HCT116 (cell line): ENCODE results near the gene HLCS. TPM values are rescaled to one million over a fixed set of nuclear protein-coding genes. Genes with fewer than 3 reads are reported as not detected.

Experiments used
- ATAC-seq: fragments of 200-7000 bp; cut with Tn5 transposase; 2 replicates; pipeline ENCODE4 v1.9.1; 2020; ENCODE audit warnings: mild to moderate bottlenecking, moderate library complexity
- BruUV-seq: library from RNA; stranded (reverse); fragments of 400-500 nt; replicated peaks from 2 replicates; lab custom pipeline; 2021; lab: Mats Ljungman, UMichigan
- CTCF ChIA-PET: fragments of 300-600 bp; sonication (Branson Sonifier 250); formaldehyde crosslinking; loops from one replicate; lab custom pipeline; 2021; ENCODE audit warnings: antibody characterized with exemption; lab: Charles Lee
- POLR2A ChIA-PET: fragments of 300-600, 350-600 bp; sonication (Branson Sonifier 250); formaldehyde crosslinking; loops from one replicate; lab custom pipeline; 2021; ENCODE audit warnings: antibody characterized with exemption; lab: Charles Lee
- RAD21 ChIA-PET, 2 experiments: fragments of 300-600 bp; sonication (Branson Sonifier 250); formaldehyde crosslinking; loops; one replicate each; lab custom pipeline; 2023; ENCODE audit warnings: low total read pairs in 2 of 2; ENCODE audit not compliant: uncharacterized antibody in 2 of 2, unreplicated experiment in 2 of 2, low non-redundant PET in 1 of 2; lab: Charles Lee
- DNase-seq: peaks from one replicate; pipeline ENCODE4 v3.0.0-alpha.2; 2010; ENCODE audit warnings: low read depth, low spot score
- H2AFZ ChIP-seq: fragments of 200-600 bp; shearing (Covaris generic), sonication (generic); 2 replicates; pipeline ENCODE4 v1.6.1; 2017; ENCODE audit warnings: low read depth, mixed run types, mixed read lengths, antibody characterized with exemption, low read length; ENCODE audit not compliant: poor library complexity, severe bottlenecking
- H3K27ac ChIP-seq: 2 replicates; pipeline ENCODE4 v1.5.1; 2012; ENCODE audit warnings: low read depth, low read length
- H3K27me3 ChIP-seq: fragments of 200-600 bp; sonication (generic); 2 replicates; pipeline ENCODE4 v1.6.1; 2016; ENCODE audit warnings: mixed run types, low read length, mixed read lengths; ENCODE audit not compliant: insufficient read depth
- H3K36me3 ChIP-seq, 2 experiments: fragments of 200-500 bp in 1 of 2; fragments of 200-600 bp in 1 of 2; sonication (Bioruptor generic) in 1 of 2; sonication (generic) in 1 of 2; 2 replicates each; pipeline versions ENCODE4 v1.5.1 to v1.6.1; 2014 to 2016; ENCODE audit warnings: low read length in 2 of 2, inconsistent platforms in 1 of 2, mixed read lengths in 1 of 2, mixed run types in 1 of 2; ENCODE audit not compliant: insufficient read depth in 2 of 2, control insufficient read depth in 1 of 2
- H3K4me1 ChIP-seq, 2 experiments: fragments of 200-600 bp in 1 of 2; sonication (generic) in 1 of 2; 2 replicates each; pipeline versions ENCODE4 v1.5.1 to v1.6.1; 2012 to 2017; ENCODE audit warnings: low read length in 2 of 2, inconsistent platforms in 1 of 2, mild to moderate bottlenecking in 1 of 2, mixed read lengths in 1 of 2, mixed run types in 1 of 2, moderate library complexity in 1 of 2; ENCODE audit not compliant: insufficient read depth in 2 of 2, control insufficient read depth in 1 of 2
- H3K4me2 ChIP-seq: fragments of 200-600 bp; sonication (generic); 2 replicates; pipeline ENCODE4 v1.6.1; 2017; ENCODE audit warnings: mixed run types, low read length, mixed read lengths
- H3K4me3 ChIP-seq, 2 experiments: fragments of 200-600 bp in 1 of 2; sonication (generic) in 1 of 2; replicated peaks in 1 of 2; 2 replicates each; pipeline ENCODE4 v1.5.1; 2011 to 2016; ENCODE audit warnings: low read length in 2 of 2, control low read depth in 1 of 2, low read depth in 1 of 2, mild to moderate bottlenecking in 1 of 2, mixed read lengths in 1 of 2, mixed run types in 1 of 2
- H3K79me2 ChIP-seq: fragments of 200-600 bp; sonication (generic); 2 replicates; pipeline ENCODE4 v1.6.1; 2017; ENCODE audit warnings: mild to moderate bottlenecking, mixed run types, low read length, moderate library complexity, mixed read lengths; ENCODE audit not compliant: insufficient read depth
- H3K9ac ChIP-seq: fragments of 200-600 bp; sonication (generic); 2 replicates; pipeline ENCODE4 v1.6.1; 2016; ENCODE audit warnings: low read length, mixed read lengths
- H3K9me2 ChIP-seq: fragments of 200-600 bp; sonication (generic), shearing (Covaris generic); 2 replicates; pipeline ENCODE4 v1.6.1; 2017; ENCODE audit warnings: mixed run types, mild to moderate bottlenecking, moderate library complexity; ENCODE audit not compliant: insufficient read depth
- H3K9me3 ChIP-seq, 2 experiments: fragments of 200-500 bp in 1 of 2; fragments of 200-600 bp in 1 of 2; sonication (Bioruptor generic) in 1 of 2; sonication (generic) in 1 of 2; 2 replicates each; pipeline ENCODE4 v1.6.1; 2014 to 2017; ENCODE audit warnings: low read length in 2 of 2, mixed read lengths in 2 of 2, inconsistent platforms in 1 of 2, low read depth in 1 of 2, mild to moderate bottlenecking in 1 of 2, mixed run types in 1 of 2, moderate library complexity in 1 of 2; ENCODE audit not compliant: control insufficient read depth in 1 of 2, insufficient read depth in 1 of 2
- H4K20me1 ChIP-seq: fragments of 200-600 bp; sonication (generic), shearing (Covaris generic); 2 replicates; pipeline ENCODE4 v1.6.1; 2017; ENCODE audit warnings: mixed run types, mild to moderate bottlenecking, moderate library complexity; ENCODE audit not compliant: insufficient read depth
- CBX3 ChIP-seq: IDR thresholded peaks from 2 replicates; pipeline ENCODE4 v1.6.1; 2012; ENCODE audit warnings: low read depth
- EZH2 ChIP-seq: fragments of 200-600 bp; sonication (generic); IDR thresholded peaks from 2 replicates; pipeline ENCODE4 v1.6.1; 2017; ENCODE audit warnings: antibody characterized with exemption, mixed run types
- FOSL1 ChIP-seq: IDR thresholded peaks from 2 replicates; pipeline ENCODE4 v1.6.1; 2012; ENCODE audit warnings: low read depth
- JUND ChIP-seq: IDR thresholded peaks from 2 replicates; pipeline ENCODE4 v1.6.1; 2012
- MAX ChIP-seq: IDR thresholded peaks from 2 replicates; pipeline ENCODE4 v1.6.1; 2012
- POLR2AphosphoS5 ChIP-seq: IDR thresholded peaks from 2 replicates; pipeline ENCODE4 v1.6.1; 2011; ENCODE audit warnings: mild to moderate bottlenecking, low read depth, low read length, moderate library complexity
- YY1 ChIP-seq: IDR thresholded peaks from 2 replicates; pipeline ENCODE4 v1.6.1; 2011; ENCODE audit warnings: low read length, low read depth, moderate library complexity, mild to moderate bottlenecking; ENCODE audit not compliant: insufficient replicate concordance; ENCODE audit errors: extremely low read depth
- ZBTB33 ChIP-seq: IDR thresholded peaks from 2 replicates; pipeline ENCODE4 v1.6.1; 2011; ENCODE audit warnings: mild to moderate bottlenecking, low read length, moderate library complexity; ENCODE audit not compliant: insufficient replicate concordance; ENCODE audit errors: extremely low read depth
- intact Hi-C: fragments of 100-400 bp; cut with micrococcal nuclease; formaldehyde crosslinking; loops from 2 replicates; pipeline ENCODE4 v1.10.0; 2022
- total RNA-seq: library from RNA; stranded (reverse); gene quantifications from one replicate; pipeline ENCODE4 v1.2.1, GENCODE V29; 2021; ENCODE audit not compliant: unreplicated experiment

The HLCS gene
- total RNA-seq, 1 experiment from 2014 or later = 18.5 TPM

DNA sequence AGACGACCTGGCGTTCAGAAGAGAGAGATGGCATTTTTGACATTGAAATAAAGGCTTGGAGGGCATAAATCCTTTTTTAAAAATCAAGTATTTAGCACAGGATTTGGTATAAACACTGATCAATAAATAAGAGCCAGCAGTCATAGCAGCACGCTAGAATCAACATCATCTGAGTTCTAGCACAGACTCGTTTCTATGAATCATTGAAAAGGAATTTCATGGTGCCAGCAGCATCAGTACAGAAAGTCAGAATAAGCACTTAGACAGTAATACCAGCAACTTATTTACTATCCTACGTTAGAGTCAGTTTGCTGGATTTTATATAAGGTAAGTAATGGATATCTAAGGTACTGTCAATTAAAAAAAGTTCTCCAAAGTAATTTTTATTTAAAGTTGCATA, 119.3 kb downstream of the HLCS start:
- Histone ChIP-seq H3K36me3 (no peaks in the 10 kb centered on the region), H3K27ac (peak overlapping the region; percentile 34; the same call in 1 of the 2 replicates), H3K9me3 (no peaks in the 10 kb centered on the region), H3K4me1 (peaks cover 32 to 38% of the 10 kb centered on the region in 2 experiments), H3K4me2 (peak overlapping the region; percentile 51), H3K27me3 (no peaks in the 10 kb centered on the region), H3K79me2 (no peaks in the 10 kb centered on the region), H3K9ac (peak overlapping the region; percentile 20; the same call in 1 of the 2 replicates), H3K4me3 (no peak overlapping the region), H4K20me1 (no peaks in the 10 kb centered on the region), H2AFZ (no peak overlapping the region), H3K9me2 (no peaks in the 10 kb centered on the region)
- intact Hi-C loops = loop anchor here (10.0 kb wide), 1 partner anchor 92 kb away; no protein-coding TSS in a partner anchor
- TF ChIP-seq FOSL1 (peak; percentile 44; the same call in 1 of the 2 replicates), YY1 (no peak), JUND (peak; percentile 50), EZH2 (no peak)
- no peak for DNase-seq
- ChIA-PET CTCF (interaction anchor here (1.1 kb wide), 1 partner anchor 8 kb away, joined by 4 read pairs; no protein-coding TSS in a partner anchor), RAD21 (interaction anchor here in 1 of 2 experiments (0.6 kb wide), 1 partner anchor 188 kb away, joined by 3 read pairs; no protein-coding TSS in a partner anchor), POLR2A (no interaction called here)
- BruUV-seq = no TSS peak
- peak; percentile 81 for ATAC-seq

GRCh38 chr21:36846631-36847030, 119.8 kb downstream of the HLCS start:
- CTCF ChIA-PET = interaction anchor here (1.1 kb wide), 1 partner anchor 9 kb away, joined by 4 read pairs; no protein-coding TSS in a partner anchor

More at GRCh38 chr21:36846631-36847030, 119.8 kb downstream of the HLCS start:
- Histone ChIP-seq H3K4me1 (peaks cover 32 to 38% of the 10 kb centered on the region in 2 experiments), H3K4me3 (no peak overlapping the region), H3K4me2 (peak overlapping the region; percentile 51), H3K36me3 (no peaks in the 10 kb centered on the region), H4K20me1 (no peaks in the 10 kb centered on the region), H3K27me3 (no peaks in the 10 kb centered on the region), H3K9ac (0 out of 2 replicates have a peak overlapping the region, but pooled peaks have one; percentile 20), H2AFZ (no peak overlapping the region), H3K27ac (peak overlapping the region; percentile 34; the same call in 1 of the 2 replicates)
- no peak for DNase-seq
- POLR2A ChIA-PET = no interaction called here
- BruUV-seq = no TSS peak
- no peak for ATAC-seq
- TF ChIP-seq MAX (no peak), FOSL1 (no peak), POLR2AphosphoS5 (no peak), ZBTB33 (no peak), CBX3 (no peak)
- TF ChIP-seq, all 23 proteins: peak for 0
- RAD21 ChIA-PET = no interaction called here
- intact Hi-C loops = loop anchor here (10.0 kb wide), 1 partner anchor 92 kb away; no protein-coding TSS in a partner anchor
- H3K79me2 ChIP-seq = no peaks in the 10 kb centered on the region
- no peaks in the 10 kb centered on the region for H3K9me2 ChIP-seq
- no peaks in the 10 kb centered on the region for H3K9me3 ChIP-seq
